Lower lobe of right lung (tissue), 2 donors: ENCODE measurements around the gene PTPN6. TPM values are rescaled to one million over a fixed set of nuclear protein-coding genes. Genes with fewer than 3 reads are reported as not detected.

Experiments used
- ATAC-seq, 2 donors: fragments of 200-7000 bp; cut with Tn5 transposase; one replicate each; pipeline ENCODE4 v1.9.1; 2020 to 2022; ENCODE audit warnings: mild to moderate bottlenecking in 2 of 2, moderate library complexity in 2 of 2
- DNase-seq: peaks from one replicate; pipeline ENCODE4 v3.0.0-alpha.2; 2020
- H3K27ac ChIP-seq: fragments of 200-600 bp; one replicate; pipeline ENCODE4 v1.8.0; 2022
- H3K27me3 ChIP-seq: fragments of 200-600 bp; one replicate; pipeline ENCODE4 v1.8.0; 2022; ENCODE audit warnings: low read depth
- H3K36me3 ChIP-seq: fragments of 200-600 bp; one replicate; pipeline ENCODE4 v1.8.0; 2022; ENCODE audit warnings: mild to moderate bottlenecking
- H3K4me1 ChIP-seq: fragments of 200-600 bp; one replicate; pipeline ENCODE4 v1.8.0; 2022
- H3K4me3 ChIP-seq: fragments of 200-600 bp; one replicate; pipeline ENCODE4 v1.8.0; 2022; ENCODE audit warnings: mild to moderate bottlenecking
- H3K9me3 ChIP-seq: fragments of 200-600 bp; one replicate; pipeline ENCODE4 v1.8.0; 2022
- CTCF ChIP-seq: fragments of 200-600 bp; IDR thresholded peaks from one replicate; pipeline ENCODE4 v1.8.0; 2022; ENCODE audit warnings: antibody characterized with exemption, mild to moderate bottlenecking
- intact Hi-C: fragments of 100-400 bp; cut with DNase I; formaldehyde crosslinking; loops from one replicate; pipeline ENCODE4 v1.11.0; 2022
- total RNA-seq: library from RNA; stranded (reverse); fragmentation: NEBNext Ultra II Directional; extraction: Animal tissue kit (Norgen Biotek cat#: 25700); gene quantifications from one replicate; pipeline ENCODE4 v1.2.1, GENCODE V29; 2021
- donor health status: DM: no; HTN: yes; CAD: no; lungs with severe emphysema.

PTPN6 gene
- total RNA-seq, 1 donor from 2014 or later: 209 TPM

GRCh38 chr12:6962285-6963015 lies 11.3 kb downstream of the PTPN6 start:
- H3K27ac ChIP-seq: peak overlapping the region; percentile 90
- peak; percentile 64 to 72 for ATAC-seq
- no peaks in the 10 kb centered on the region for H3K27me3 ChIP-seq
- H3K9me3 ChIP-seq: no peaks in the 10 kb centered on the region
- intact Hi-C loops: no loop called here
- peaks cover 71% of the 10 kb centered on the region for H3K4me1 ChIP-seq
- peaks cover 49% of the 10 kb centered on the region for H3K36me3 ChIP-seq
- H3K4me3 ChIP-seq: peak overlapping the region; percentile 55
- TF ChIP-seq CTCF: no peak
- peak; percentile 87 for DNase-seq

GRCh38 chr12:6963016-6963731 lies 12.0 kb downstream of the PTPN6 start:
- Histone ChIP-seq H3K27me3 (no peaks in the 10 kb centered on the region), H3K9me3 (no peaks in the 10 kb centered on the region), H3K4me3 (peak overlapping the region; percentile 55), H3K4me1 (peaks cover 65% of the 10 kb centered on the region), H3K27ac (peak overlapping the region; percentile 90), H3K36me3 (peaks cover 52% of the 10 kb centered on the region)
- intact Hi-C loops: no loop called here
- peak; percentile 93 for DNase-seq
- no peak for TF ChIP-seq CTCF
- peak; percentile 85 to 88 for ATAC-seq

- no peaks in the 10 kb centered on the region for H3K27me3 ChIP-seq
- no peaks in the 10 kb centered on the region for H3K9me3 ChIP-seq
- H3K36me3 ChIP-seq: peaks cover 59% of the 10 kb centered on the region
- peak overlapping the region; percentile 55 for H3K4me3 ChIP-seq
- intact Hi-C loops: no loop called here
- no peak for TF ChIP-seq CTCF
- peak overlapping the region; percentile 90 for H3K27ac ChIP-seq
- ATAC-seq: no peak
- no peak for DNase-seq
- peaks cover 65% of the 10 kb centered on the region for H3K4me1 ChIP-seq
Measured at GRCh38 chr12:6963791-6964413, 12.7 kb downstream of the PTPN6 start.

GRCh38 chr12:6964605-6965025 lies 13.5 kb downstream of the PTPN6 start:
- intact Hi-C loops: no loop called here
- Histone ChIP-seq H3K4me3 (peak overlapping the region; percentile 55), H3K36me3 (peaks cover 64% of the 10 kb centered on the region), H3K4me1 (peaks cover 65% of the 10 kb centered on the region), H3K27ac (peak overlapping the region; percentile 90), H3K27me3 (no peaks in the 10 kb centered on the region), H3K9me3 (no peaks in the 10 kb centered on the region)
- no peak for ATAC-seq
- no peak for TF ChIP-seq CTCF
- no peak for DNase-seq

GRCh38 chr12:6965026-6965661 lies 14.0 kb downstream of the PTPN6 start:
- H3K4me3 ChIP-seq: peak overlapping the region; percentile 55
- H3K9me3 ChIP-seq: no peaks in the 10 kb centered on the region
- intact Hi-C loops: no loop called here
- peak overlapping the region; percentile 90 for H3K27ac ChIP-seq
- H3K27me3 ChIP-seq: no peaks in the 10 kb centered on the region
- peaks cover 65% of the 10 kb centered on the region for H3K4me1 ChIP-seq
- ATAC-seq: peak; percentile 59 to 60
- H3K36me3 ChIP-seq: peaks cover 60% of the 10 kb centered on the region
- TF ChIP-seq CTCF: peak; percentile 93
- peak; percentile 89 for DNase-seq
